Urinary bladder (tissue), 4 donors: ENCODE data around the gene PMM1. TPM values are rescaled to one million over a fixed set of nuclear protein-coding genes. Genes with fewer than 3 reads are reported as not detected.
"Not testable (repeated sequence)": the region's sequence is repeated elsewhere in the genome, so short reads cannot be mapped to it uniquely, and the experiment has no call there.

Source experiments
- DNase-seq: peaks from one replicate; pipeline ENCODE4 v3.0.0-alpha.2; 2015; ENCODE audit errors: extremely low spot score
- H3K27ac ChIP-seq: one replicate; pipeline ENCODE4 v1.5.1; 2013; ENCODE audit warnings: low read depth, mild to moderate bottlenecking, moderate library complexity
- H3K36me3 ChIP-seq: one replicate; pipeline ENCODE4 v1.6.1; 2013; ENCODE audit warnings: mild to moderate bottlenecking, moderate library complexity; ENCODE audit not compliant: insufficient read depth
- H3K4me1 ChIP-seq: one replicate; pipeline ENCODE4 v1.6.1; 2013; ENCODE audit warnings: mild to moderate bottlenecking, moderate library complexity; ENCODE audit not compliant: insufficient read depth
- H3K4me3 ChIP-seq: one replicate; pipeline ENCODE4 v1.5.1; 2013; ENCODE audit warnings: low read depth, low read length
- WGBS: extraction: QIAGEN DNeasy Blood & Tissue Kit; methylation state at CpG from one replicate; pipeline ENCODE4 v1.1.7; 2013; 5-methylcytosine and 5-hydroxymethylcytosine counted together
- polyA plus RNA-seq: library from polyadenylated mRNA; stranded (reverse); fragments of 200-250 nt; gene quantifications from one replicate; pipeline ENCODE4 v1.2.3, GENCODE V29; 2013
- total RNA-seq: library from RNA; depleted of rRNA; stranded (reverse); fragments of >200 nt; gene quantifications from one replicate; pipeline ENCODE4 v1.2.3, GENCODE V29; 2014
- donor health status: healthy with polysubstance abuse.
- donor health status: healthy.

The PMM1 gene
- total RNA-seq (8.8 TPM), polyA plus RNA-seq (63.2 TPM)

GRCh38 chr22:41589391-41590241 is at the start of gene PMM1:
TSS of gene PMM1 (minus strand) at chr22:41589840. CDS start at chr22:41589805, 35 bp downstream.
- H3K36me3 ChIP-seq: no peaks in the 10 kb centered on the region
- peak within 1 kb of the TSS; percentile 71 for H3K4me3 ChIP-seq
- under 1% methylated on average over 61 of the region's 61 CpGs for WGBS
- DNase-seq: peak; percentile 98
- H3K27ac ChIP-seq: peak within 1 kb of the TSS; percentile 75
- peaks cover 3% of the 10 kb centered on the region for H3K4me1 ChIP-seq

GRCh38 chr22:41638748-41639147 is 49.1 kb upstream of the PMM1 start:
- no peaks in the 10 kb centered on the region for H3K4me1 ChIP-seq
- peaks cover 20% of the 10 kb centered on the region for H3K36me3 ChIP-seq
- WGBS: 95% methylated on average over 5 of the region's 5 CpGs

GRCh38 chr22:41638124-41638523 is 48.5 kb upstream of the PMM1 start:
- H3K36me3 ChIP-seq: peaks cover 16% of the 10 kb centered on the region
- no peak for DNase-seq
- H3K27ac ChIP-seq: no peak overlapping the region
- WGBS: 94% methylated on average over 5 of the region's 5 CpGs
- no peaks in the 10 kb centered on the region for H3K4me1 ChIP-seq
- H3K4me3 ChIP-seq: no peak overlapping the region

More at GRCh38 chr22:41638748-41639147, 49.1 kb upstream of the PMM1 start:
- Histone ChIP-seq H3K27ac (no peak overlapping the region), H3K4me3 (no peak overlapping the region)
- DNase-seq: no peak

GRCh38 chr22:41637623-41638022 is 48.0 kb upstream of the PMM1 start:
- not testable (repeated sequence) for H3K27ac ChIP-seq, DNase-seq, H3K4me1 ChIP-seq, H3K4me3 ChIP-seq
- WGBS: 97% methylated on average over 8 of the region's 8 CpGs
- H3K36me3 ChIP-seq: peaks cover 12% of the 10 kb centered on the region

GRCh38 chr22:41636467-41636866 is 46.8 kb upstream of the PMM1 start:
- H3K36me3 ChIP-seq: peaks cover 9% of the 10 kb centered on the region
- no peaks in the 10 kb centered on the region for H3K4me1 ChIP-seq
- H3K27ac ChIP-seq: no peak overlapping the region
- WGBS: 64% methylated on average over 7 of the region's 7 CpGs
- no peak overlapping the region for H3K4me3 ChIP-seq
- no peak for DNase-seq

- H3K36me3 ChIP-seq: peaks cover 10% of the 10 kb centered on the region
Measured at GRCh38 chr22:41634610-41635009, 45.0 kb upstream of the PMM1 start.

GRCh38 chr22:41631615-41632014 is 42.0 kb upstream of the PMM1 start:
- 96% methylated on average over 12 of the region's 23 CpGs for WGBS
- H3K4me3 ChIP-seq, H3K4me1 ChIP-seq, H3K36me3 ChIP-seq, H3K27ac ChIP-seq, DNase-seq: not testable (repeated sequence)

More at GRCh38 chr22:41634610-41635009, 45.0 kb upstream of the PMM1 start:
- WGBS: 93% methylated on average over 8 of the region's 8 CpGs
- H3K4me3 ChIP-seq, DNase-seq, H3K4me1 ChIP-seq, H3K27ac ChIP-seq: not testable (repeated sequence)

GRCh38 chr22:41631115-41631514 is 41.5 kb upstream of the PMM1 start:
- H3K36me3 ChIP-seq, H3K4me1 ChIP-seq, H3K27ac ChIP-seq, DNase-seq, H3K4me3 ChIP-seq: not testable (repeated sequence)
- 96% methylated on average over 25 of the region's 28 CpGs for WGBS

GRCh38 chr22:41625577-41625976 is 35.9 kb upstream of the PMM1 start:
- Histone ChIP-seq H3K27ac (no peak overlapping the region), H3K4me3 (no peak overlapping the region), H3K36me3 (peaks cover 4% of the 10 kb centered on the region), H3K4me1 (no peaks in the 10 kb centered on the region)
- WGBS: 97% methylated on average over 7 of the region's 7 CpGs
- no peak for DNase-seq

GRCh38 chr22:41621911-41622179 is 32.2 kb upstream of the PMM1 start:
- WGBS: 4% methylated on average over 8 of the region's 8 CpGs

GRCh38 chr22:41621099-41621910 is 31.7 kb upstream of the PMM1 start, which contains the start of gene XRCC6:
TSS of gene XRCC6 (plus strand) at chr22:41621295. CDS start at chr22:41622005, 710 bp downstream.
- DNase-seq: peak; percentile 98
- Histone ChIP-seq H3K4me3 (peak within 1 kb of the TSS; percentile 72), H3K36me3 (no peaks in the 10 kb centered on the region), H3K4me1 (no peaks in the 10 kb centered on the region), H3K27ac (peak within 1 kb of the TSS; percentile 90)
- under 1% methylated on average over 70 of the region's 70 CpGs for WGBS

More at GRCh38 chr22:41621911-41622179, 32.2 kb upstream of the PMM1 start:
- no peak for DNase-seq
- no peaks in the 10 kb centered on the region for H3K36me3 ChIP-seq
- no peaks in the 10 kb centered on the region for H3K4me1 ChIP-seq
- peak overlapping the region; percentile 72 for H3K4me3 ChIP-seq
- no peak overlapping the region for H3K27ac ChIP-seq

GRCh38 chr22:41620589-41621098 is 31.0 kb upstream of the PMM1 start, which contains the start of gene DESI1:
TSS of gene DESI1 (minus strand) at chr22:41621043. CDS start at chr22:41620839, 204 bp downstream.
- peak within 1 kb of the TSS; percentile 72 for H3K4me3 ChIP-seq
- H3K36me3 ChIP-seq: no peaks in the 10 kb centered on the region
- DNase-seq: no peak
- no peaks in the 10 kb centered on the region for H3K4me1 ChIP-seq
- under 1% methylated on average over 40 of the region's 40 CpGs for WGBS
- H3K27ac ChIP-seq: peak within 1 kb of the TSS; percentile 90

- Histone ChIP-seq H3K27ac (peak overlapping the region; percentile 62), H3K4me3 (peak overlapping the region; percentile 59), H3K4me1 (no peaks in the 10 kb centered on the region), H3K36me3 (no peaks in the 10 kb centered on the region)
- no peak for DNase-seq
- WGBS: 3% methylated on average over 24 of the region's 24 CpGs
Measured at GRCh38 chr22:41619979-41620588, 30.4 kb upstream of the PMM1 start.
